ENCODE measurements around the gene P2RX7. TPM values are rescaled to one million over a fixed set of nuclear protein-coding genes. Genes with fewer than 3 reads are reported as not detected.
"Not testable (repeated sequence)": the region's sequence is repeated elsewhere in the genome, so short reads cannot be mapped to it uniquely, and the experiment has no call there.

Gene P2RX7
- total RNA-seq, 2 experiments from 2014 or later, result 8.9 to 9.7 TPM

GRCh38 chr12:121162985-121163384 lies 30.3 kb downstream of the P2RX7 start:
- Mint-ChIP-seq H3K4me1 (ENCODE audit: low read depth) (peaks cover 5% of the 10 kb centered on the region), H3K27ac (no peak overlapping the region), H3K9me3 (ENCODE audit: insufficient read depth) (peaks cover 9% of the 10 kb centered on the region), H3K27me3 (ENCODE audit: low read depth) (no peaks in the 10 kb centered on the region), H3K4me3 (no peak overlapping the region), H3K36me3 (ENCODE audit: low read depth) (peaks cover 43% of the 10 kb centered on the region)
- ChIA-PET CTCF (no interaction called here), POLR2A (no interaction called here)
- ATAC-seq (no peak), DNase-seq (no peak)

- H3K4me1 Mint-ChIP-seq (ENCODE audit: low read depth); H3K4me3 Mint-ChIP-seq; H3K9me3 Mint-ChIP-seq (ENCODE audit: insufficient read depth); POLR2A ChIA-PET; ATAC-seq; DNase-seq; H3K27ac Mint-ChIP-seq; H3K27me3 Mint-ChIP-seq (ENCODE audit: low read depth): not testable (repeated sequence)
- H3K36me3 Mint-ChIP-seq (ENCODE audit: low read depth), result peaks cover 33% of the 10 kb centered on the region
- CTCF ChIA-PET, result interaction anchor here (0.9 kb wide), 1 partner anchor 9 kb away, joined by 3 read pairs; no protein-coding TSS in a partner anchor
Observed at GRCh38 chr12:121164839-121165238, 32.2 kb downstream of the P2RX7 start.

GRCh38 chr12:121165316-121165715 lies 32.6 kb downstream of the P2RX7 start:
- POLR2A ChIA-PET, result no interaction called here
- Mint-ChIP-seq H3K27me3 (ENCODE audit: low read depth) (no peaks in the 10 kb centered on the region), H3K9me3 (ENCODE audit: insufficient read depth) (no peaks in the 10 kb centered on the region), H3K4me1 (ENCODE audit: low read depth) (no peaks in the 10 kb centered on the region), H3K4me3 (no peak overlapping the region), H3K36me3 (ENCODE audit: low read depth) (peaks cover 32% of the 10 kb centered on the region), H3K27ac (no peak overlapping the region)
- ATAC-seq, result no peak
- CTCF ChIA-PET, result no interaction called here
- no peak for DNase-seq

- POLR2A ChIA-PET, result no interaction called here
- Mint-ChIP-seq H3K27me3 (ENCODE audit: low read depth) (no peaks in the 10 kb centered on the region), H3K4me1 (ENCODE audit: low read depth) (peaks cover 5% of the 10 kb centered on the region), H3K27ac (no peak overlapping the region), H3K9me3 (ENCODE audit: insufficient read depth) (no peaks in the 10 kb centered on the region), H3K36me3 (ENCODE audit: low read depth) (peaks cover 30% of the 10 kb centered on the region), H3K4me3 (no peak overlapping the region)
- CTCF ChIA-PET, result no interaction called here
- ATAC-seq (no peak), DNase-seq (no peak)
Observed at GRCh38 chr12:121166356-121166755, 33.7 kb downstream of the P2RX7 start.

GRCh38 chr12:121167232-121167820 lies 34.6 kb downstream of the P2RX7 start:
- DNase-seq (no peak), ATAC-seq (no peak)
- ChIA-PET CTCF (no interaction called here), POLR2A (no interaction called here)
- no peak overlapping the region for H3K27ac Mint-ChIP-seq
- no peaks in the 10 kb centered on the region for H3K27me3 Mint-ChIP-seq (ENCODE audit: low read depth)
- no peak overlapping the region for H3K4me3 Mint-ChIP-seq
- H3K36me3 Mint-ChIP-seq (ENCODE audit: low read depth), result peaks cover 27% of the 10 kb centered on the region
- H3K9me3 Mint-ChIP-seq (ENCODE audit: insufficient read depth), result no peaks in the 10 kb centered on the region
- peaks cover 5% of the 10 kb centered on the region for H3K4me1 Mint-ChIP-seq (ENCODE audit: low read depth)

GRCh38 chr12:121167951-121168350 lies 35.3 kb downstream of the P2RX7 start:
- no peaks in the 10 kb centered on the region for H3K9me3 Mint-ChIP-seq (ENCODE audit: insufficient read depth)
- POLR2A ChIA-PET, result no interaction called here
- no peak for ATAC-seq

GRCh38 chr12:121170151-121170550 lies 37.5 kb downstream of the P2RX7 start:
- CTCF ChIA-PET, result no interaction called here

More at GRCh38 chr12:121167951-121168350, 35.3 kb downstream of the P2RX7 start:
- Mint-ChIP-seq H3K36me3 (ENCODE audit: low read depth) (peaks cover 27% of the 10 kb centered on the region), H3K4me3 (no peak overlapping the region), H3K4me1 (ENCODE audit: low read depth) (peaks cover 5% of the 10 kb centered on the region), H3K27me3 (ENCODE audit: low read depth) (no peaks in the 10 kb centered on the region), H3K27ac (no peak overlapping the region)
- no peak for DNase-seq
- CTCF ChIA-PET, result no interaction called here

GRCh38 chr12:121170611-121171260 lies 38.1 kb downstream of the P2RX7 start:
- H3K27ac Mint-ChIP-seq, result no peak overlapping the region
- H3K36me3 Mint-ChIP-seq (ENCODE audit: low read depth), result peaks cover 17% of the 10 kb centered on the region
- ChIA-PET POLR2A (no interaction called here), CTCF (no interaction called here)
- peaks cover 5% of the 10 kb centered on the region for H3K4me1 Mint-ChIP-seq (ENCODE audit: low read depth)
- H3K27me3 Mint-ChIP-seq (ENCODE audit: low read depth), result no peaks in the 10 kb centered on the region
- DNase-seq, result no peak
- H3K9me3 Mint-ChIP-seq (ENCODE audit: insufficient read depth), result no peaks in the 10 kb centered on the region
- H3K4me3 Mint-ChIP-seq, result no peak overlapping the region
- ATAC-seq, result no peak

More at GRCh38 chr12:121170151-121170550, 37.5 kb downstream of the P2RX7 start:
- no peak for DNase-seq
- POLR2A ChIA-PET, result no interaction called here
- Mint-ChIP-seq H3K36me3 (ENCODE audit: low read depth) (peaks cover 22% of the 10 kb centered on the region), H3K4me3 (no peak overlapping the region), H3K27ac (no peak overlapping the region), H3K9me3 (ENCODE audit: insufficient read depth) (no peaks in the 10 kb centered on the region), H3K27me3 (ENCODE audit: low read depth) (no peaks in the 10 kb centered on the region), H3K4me1 (ENCODE audit: low read depth) (peaks cover 5% of the 10 kb centered on the region)
- no peak for ATAC-seq

- ChIA-PET POLR2A (no interaction called here), CTCF (no interaction called here)
- no peak overlapping the region for H3K27ac Mint-ChIP-seq
- H3K4me1 Mint-ChIP-seq (ENCODE audit: low read depth), result peaks cover 5% of the 10 kb centered on the region
- H3K27me3 Mint-ChIP-seq (ENCODE audit: low read depth), result no peaks in the 10 kb centered on the region
- no peak overlapping the region for H3K4me3 Mint-ChIP-seq
- DNase-seq, result no peak
- peaks cover 18% of the 10 kb centered on the region for H3K36me3 Mint-ChIP-seq (ENCODE audit: low read depth)
- no peaks in the 10 kb centered on the region for H3K9me3 Mint-ChIP-seq (ENCODE audit: insufficient read depth)
- ATAC-seq, result no peak
Observed at GRCh38 chr12:121172145-121172544, 39.5 kb downstream of the P2RX7 start.

GRCh38 chr12:121175383-121176119 lies 42.9 kb downstream of the P2RX7 start:
- ATAC-seq, result no peak
- H3K9me3 Mint-ChIP-seq (ENCODE audit: insufficient read depth), result no peaks in the 10 kb centered on the region
- H3K36me3 Mint-ChIP-seq (ENCODE audit: low read depth), result peaks cover 20% of the 10 kb centered on the region
- H3K27me3 Mint-ChIP-seq (ENCODE audit: low read depth), result no peaks in the 10 kb centered on the region
- no peak overlapping the region for H3K4me3 Mint-ChIP-seq
- CTCF ChIA-PET, result interaction anchor here (0.9 kb wide), 1 partner anchor 11 kb away, joined by 3 read pairs; no protein-coding TSS in a partner anchor
- peaks cover 5% of the 10 kb centered on the region for H3K4me1 Mint-ChIP-seq (ENCODE audit: low read depth)
- POLR2A ChIA-PET, result no interaction called here
- DNase-seq, result no peak
- no peak overlapping the region for H3K27ac Mint-ChIP-seq

GRCh38 chr12:121176826-121177529 lies 44.3 kb downstream of the P2RX7 start:
- peaks cover under 1% of the 10 kb centered on the region for H3K9me3 Mint-ChIP-seq (ENCODE audit: insufficient read depth)
- H3K27ac Mint-ChIP-seq, result no peak overlapping the region
- H3K36me3 Mint-ChIP-seq (ENCODE audit: low read depth), result peaks cover 30% of the 10 kb centered on the region
- POLR2A ChIA-PET, result no interaction called here
- H3K27me3 Mint-ChIP-seq (ENCODE audit: low read depth), result no peaks in the 10 kb centered on the region
- DNase-seq (no peak), ATAC-seq (no peak)
- no peaks in the 10 kb centered on the region for H3K4me1 Mint-ChIP-seq (ENCODE audit: low read depth)
- CTCF ChIA-PET, result no interaction called here
- H3K4me3 Mint-ChIP-seq, result no peak overlapping the region

- peaks cover 29% of the 10 kb centered on the region for H3K36me3 Mint-ChIP-seq (ENCODE audit: low read depth)
- ATAC-seq (no peak), DNase-seq (no peak)
- CTCF ChIA-PET, result no interaction called here
- peaks cover 6% of the 10 kb centered on the region for H3K9me3 Mint-ChIP-seq (ENCODE audit: insufficient read depth)
- no peak overlapping the region for H3K27ac Mint-ChIP-seq
- H3K4me3 Mint-ChIP-seq, result no peak overlapping the region
- POLR2A ChIA-PET, result no interaction called here
- H3K4me1 Mint-ChIP-seq (ENCODE audit: low read depth), result no peaks in the 10 kb centered on the region
- H3K27me3 Mint-ChIP-seq (ENCODE audit: low read depth), result no peaks in the 10 kb centered on the region
Observed at GRCh38 chr12:121181181-121181580, 48.5 kb downstream of the P2RX7 start.

All from activated CD8-positive, alpha-beta T cell treated with anti-CD3 and anti-CD28 coated beads, Interleukin-2, amount 10 ng/mL, durations not matched to agents 7 days and 5 days (primary cell).